T-helper 17 cell (primary cell): ENCODE measurements around the gene BTBD9. TPM values are rescaled to one million over a fixed set of nuclear protein-coding genes. Genes with fewer than 3 reads are reported as not detected.

Experiments
- ATAC-seq: fragments of 150-1000 bp; cut with Tn5 transposase; 2 replicates; pipeline ENCODE4 v1.10.0; 2021; ENCODE audit warnings: mild to moderate bottlenecking, moderate library complexity
- DNase-seq, 3 donors: peaks; one replicate each; pipeline versions ENCODE4 v3.0.0 to v3.0.0-alpha.2; 2020 to 2021
- H3K9me3 ChIP-seq: one replicate; pipeline ENCODE4 v1.7.0; 2013; ENCODE audit warnings: low read length, mild to moderate bottlenecking; ENCODE audit not compliant: control insufficient read depth, poor library complexity, severe bottlenecking
- H3K27ac Mint-ChIP-seq: one replicate; pipeline ENCODE4 v1.8.0; 2022; ENCODE audit warnings: mild to moderate bottlenecking, moderate library complexity, mixed read lengths
- H3K27me3 Mint-ChIP-seq: one replicate; pipeline ENCODE4 v1.8.0; 2022; ENCODE audit warnings: mixed read lengths
- H3K36me3 Mint-ChIP-seq: one replicate; pipeline ENCODE4 v1.8.0; 2022; ENCODE audit warnings: low read depth, mixed read lengths
- H3K4me1 Mint-ChIP-seq: one replicate; pipeline ENCODE4 v1.8.0; 2022; ENCODE audit warnings: mild to moderate bottlenecking, mixed read lengths
- H3K4me3 Mint-ChIP-seq: one replicate; pipeline ENCODE4 v1.8.0; 2022; ENCODE audit warnings: mild to moderate bottlenecking, moderate library complexity, mixed read lengths
- total RNA-seq, 4 donors: library from RNA in 2 of 4; stranded (reverse) in 2 of 4; gene quantifications; one replicate each; pipeline ENCODE4 v1.2.3 and lab custom pipeline; 2022 to 2026

BTBD9 gene
- total RNA-seq, 2 donors from 2014 or later: 61.3 to 63.5 TPM

GRCh38 chr6:38453861-38454260, 185.9 kb downstream of the BTBD9 start:
- H3K27me3 Mint-ChIP-seq: no peaks in the 10 kb centered on the region
- H3K36me3 Mint-ChIP-seq: peaks cover 3% of the 10 kb centered on the region
- DNase-seq: no peak
- no peaks in the 10 kb centered on the region for H3K9me3 ChIP-seq
- peaks cover 1% of the 10 kb centered on the region for H3K4me1 Mint-ChIP-seq
- no peak for ATAC-seq
- H3K4me3 Mint-ChIP-seq: no peak overlapping the region
- no peak overlapping the region for H3K27ac Mint-ChIP-seq

- Mint-ChIP-seq H3K27me3 (no peaks in the 10 kb centered on the region), H3K36me3 (peaks cover 3% of the 10 kb centered on the region), H3K27ac (no peak overlapping the region), H3K4me3 (no peak overlapping the region), H3K4me1 (peaks cover 3% of the 10 kb centered on the region)
- ATAC-seq (no peak), DNase-seq (no peak)
- no peaks in the 10 kb centered on the region for H3K9me3 ChIP-seq
Observed at GRCh38 chr6:38452816-38453660, 186.7 kb downstream of the BTBD9 start.

GRCh38 chr6:38450717-38451116, 189.0 kb downstream of the BTBD9 start:
- H3K27ac Mint-ChIP-seq: no peak overlapping the region
- peaks cover 3% of the 10 kb centered on the region for H3K36me3 Mint-ChIP-seq
- DNase-seq (no peak), ATAC-seq (no peak)
- no peaks in the 10 kb centered on the region for H3K27me3 Mint-ChIP-seq
- no peak overlapping the region for H3K4me3 Mint-ChIP-seq
- H3K4me1 Mint-ChIP-seq: peaks cover 9% of the 10 kb centered on the region
- no peaks in the 10 kb centered on the region for H3K9me3 ChIP-seq

GRCh38 chr6:38445925-38446324, 193.8 kb downstream of the BTBD9 start:
- H3K27ac Mint-ChIP-seq: no peak overlapping the region
- no peak overlapping the region for H3K4me3 Mint-ChIP-seq
- peaks cover 22% of the 10 kb centered on the region for H3K4me1 Mint-ChIP-seq
- ATAC-seq (no peak), DNase-seq (no peak)
- peaks cover 3% of the 10 kb centered on the region for H3K36me3 Mint-ChIP-seq
- no peaks in the 10 kb centered on the region for H3K27me3 Mint-ChIP-seq
- no peaks in the 10 kb centered on the region for H3K9me3 ChIP-seq

- no peak overlapping the region for H3K4me3 Mint-ChIP-seq
- no peak for DNase-seq
- H3K27ac Mint-ChIP-seq: no peak overlapping the region
- peaks cover 3% of the 10 kb centered on the region for H3K36me3 Mint-ChIP-seq
- H3K4me1 Mint-ChIP-seq: peaks cover 22% of the 10 kb centered on the region
- ATAC-seq: no peak
- H3K9me3 ChIP-seq: no peaks in the 10 kb centered on the region
- H3K27me3 Mint-ChIP-seq: no peaks in the 10 kb centered on the region
Observed at GRCh38 chr6:38445336-38445735, 194.4 kb downstream of the BTBD9 start.

- H3K27ac Mint-ChIP-seq: no peak overlapping the region
- ATAC-seq: peak; percentile 50
- no peak overlapping the region for H3K4me3 Mint-ChIP-seq
Observed at GRCh38 chr6:38443352-38444144, 196.2 kb downstream of the BTBD9 start.

GRCh38 chr6:38438097-38438496, 201.6 kb downstream of the BTBD9 start:
- DNase-seq (no peak), ATAC-seq (no peak)
- no peaks in the 10 kb centered on the region for H3K9me3 ChIP-seq
- Mint-ChIP-seq H3K27me3 (no peaks in the 10 kb centered on the region), H3K36me3 (peaks cover 2% of the 10 kb centered on the region), H3K4me3 (no peak overlapping the region), H3K4me1 (peaks cover 10% of the 10 kb centered on the region), H3K27ac (no peak overlapping the region)

More at GRCh38 chr6:38443352-38444144, 196.2 kb downstream of the BTBD9 start:
- Mint-ChIP-seq H3K36me3 (peaks cover 2% of the 10 kb centered on the region), H3K27me3 (no peaks in the 10 kb centered on the region), H3K4me1 (peaks cover 20% of the 10 kb centered on the region)
- H3K9me3 ChIP-seq: no peaks in the 10 kb centered on the region
- DNase-seq: no peak

GRCh38 chr6:38436726-38437465, 202.8 kb downstream of the BTBD9 start:
- no peak for ATAC-seq
- DNase-seq: no peak
- no peak overlapping the region for H3K27ac Mint-ChIP-seq
- no peak overlapping the region for H3K4me3 Mint-ChIP-seq
- H3K27me3 Mint-ChIP-seq: no peaks in the 10 kb centered on the region
- H3K36me3 Mint-ChIP-seq: peaks cover 2% of the 10 kb centered on the region
- H3K9me3 ChIP-seq: no peaks in the 10 kb centered on the region
- peaks cover 10% of the 10 kb centered on the region for H3K4me1 Mint-ChIP-seq

- no peaks in the 10 kb centered on the region for H3K27me3 Mint-ChIP-seq
- no peak overlapping the region for H3K4me3 Mint-ChIP-seq
- ATAC-seq (no peak), DNase-seq (no peak)
- H3K36me3 Mint-ChIP-seq: peaks cover 5% of the 10 kb centered on the region
- peaks cover 10% of the 10 kb centered on the region for H3K4me1 Mint-ChIP-seq
- H3K27ac Mint-ChIP-seq: no peak overlapping the region
- H3K9me3 ChIP-seq: no peaks in the 10 kb centered on the region
Observed at GRCh38 chr6:38435330-38435729, 204.4 kb downstream of the BTBD9 start.

GRCh38 chr6:38434051-38434450, 205.7 kb downstream of the BTBD9 start:
- DNase-seq: no peak
- H3K9me3 ChIP-seq: no peaks in the 10 kb centered on the region
- no peaks in the 10 kb centered on the region for H3K27me3 Mint-ChIP-seq
- no peak overlapping the region for H3K27ac Mint-ChIP-seq
- peaks cover 5% of the 10 kb centered on the region for H3K36me3 Mint-ChIP-seq
- no peak overlapping the region for H3K4me3 Mint-ChIP-seq
- H3K4me1 Mint-ChIP-seq: peaks cover 10% of the 10 kb centered on the region
- ATAC-seq: no peak

- no peaks in the 10 kb centered on the region for H3K27me3 Mint-ChIP-seq
- H3K36me3 Mint-ChIP-seq: peaks cover 3% of the 10 kb centered on the region
- no peak overlapping the region for H3K27ac Mint-ChIP-seq
- H3K4me1 Mint-ChIP-seq: peaks cover 4% of the 10 kb centered on the region
- ATAC-seq (no peak), DNase-seq (no peak)
- no peaks in the 10 kb centered on the region for H3K9me3 ChIP-seq
- no peak overlapping the region for H3K4me3 Mint-ChIP-seq
Observed at GRCh38 chr6:38432479-38432878, 207.2 kb downstream of the BTBD9 start.

- ATAC-seq (no peak), DNase-seq (no peak)
- Mint-ChIP-seq H3K4me1 (peaks cover 5% of the 10 kb centered on the region), H3K27ac (no peak overlapping the region), H3K36me3 (peaks cover 3% of the 10 kb centered on the region), H3K4me3 (no peak overlapping the region), H3K27me3 (no peaks in the 10 kb centered on the region)
- H3K9me3 ChIP-seq: no peaks in the 10 kb centered on the region
Observed at GRCh38 chr6:38432079-38432478, 207.7 kb downstream of the BTBD9 start.

- H3K4me1 Mint-ChIP-seq: peaks cover 8% of the 10 kb centered on the region
- DNase-seq (no peak), ATAC-seq (no peak)
- H3K4me3 Mint-ChIP-seq: no peak overlapping the region
- H3K27me3 Mint-ChIP-seq: no peaks in the 10 kb centered on the region
- no peak overlapping the region for H3K27ac Mint-ChIP-seq
- peaks cover 3% of the 10 kb centered on the region for H3K36me3 Mint-ChIP-seq
- H3K9me3 ChIP-seq: no peaks in the 10 kb centered on the region
Observed at GRCh38 chr6:38429546-38429945, 210.2 kb downstream of the BTBD9 start.
